HEK293 (cell line): ENCODE data around the gene UST.

ENCODE experiments used
- CTCF ChIA-PET: fragments of 350-600 bp; formaldehyde crosslinking; extraction: SDS; loops from one replicate; lab custom pipeline; 2021; ENCODE audit warnings: antibody characterized with exemption; lab: Yijun Ruan, JAX
- POLR2A ChIA-PET: fragments of 300-600 bp; formaldehyde crosslinking; extraction: SDS; loops from one replicate; lab custom pipeline; 2020; ENCODE audit warnings: antibody characterized with exemption, inconsistent platforms; lab: Yijun Ruan, JAX
- H3K27ac ChIP-seq: fragments of 200-500 bp; sonication (Bioruptor generic); 2 replicates; pipeline ENCODE4 v1.5.1; 2014; ENCODE audit warnings: low read depth, low read length, control low read depth, inconsistent platforms; ENCODE audit errors: extremely low read depth
- H3K36me3 ChIP-seq, 2 experiments: fragments of 200-500 bp in 1 of 2; sonication (Bioruptor generic) in 1 of 2; 1 replicate in 1 of 2; 2 replicates in 1 of 2; pipeline ENCODE4 v1.5.1; 2014 to 2017; ENCODE audit warnings: inconsistent platforms in 2 of 2, low read length in 2 of 2; ENCODE audit not compliant: control insufficient read depth in 2 of 2, insufficient read depth in 1 of 2
- H3K4me1 ChIP-seq: fragments of 200-500 bp; sonication (Bioruptor generic); 2 replicates; pipeline ENCODE4 v1.5.1; 2014; ENCODE audit warnings: mild to moderate bottlenecking, low read length, inconsistent platforms; ENCODE audit not compliant: control insufficient read depth, insufficient read depth
- H3K4me3 ChIP-seq: 2 replicates; pipeline ENCODE4 v1.5.1; 2011; ENCODE audit warnings: low read depth, mild to moderate bottlenecking, control low read depth, low read length, moderate library complexity
- H3K9me3 ChIP-seq: fragments of 200-500 bp; sonication (Bioruptor generic); 2 replicates; pipeline ENCODE4 v1.5.1; 2014; ENCODE audit warnings: low read depth, low read length, inconsistent platforms; ENCODE audit not compliant: control insufficient read depth, insufficient read depth
- HOXC10 ChIP-seq: sonication (generic); formaldehyde crosslinking; IDR thresholded peaks from 2 replicates; pipeline ENCODE4 v1.8.1; 2023; ENCODE audit warnings: mild to moderate bottlenecking, missing genetic modification reagents
- KLF9 ChIP-seq: fragments of 450-650 bp; formaldehyde crosslinking; IDR thresholded peaks from 2 replicates; pipeline ENCODE4 v1.5.1; 2016; ENCODE audit warnings: missing biosample characterization, missing genetic modification characterization, low read depth
- MZF1 ChIP-seq: fragments of 450-650 bp; formaldehyde crosslinking; IDR thresholded peaks from 2 replicates; pipeline ENCODE4 v1.5.1; 2017; ENCODE audit warnings: missing biosample characterization, missing genetic modification characterization, borderline replicate concordance
- OVOL3 ChIP-seq: fragments of 450-650 bp; formaldehyde crosslinking; IDR thresholded peaks from 2 replicates; pipeline ENCODE4 v1.5.1; 2016; ENCODE audit warnings: missing biosample characterization, missing genetic modification characterization
- TRIM28 ChIP-seq: IDR thresholded peaks from 2 replicates; pipeline ENCODE4 v1.6.1; 2011; ENCODE audit warnings: low read length, control low read depth, borderline replicate concordance
- YY1 ChIP-seq: fragments of 450-650 bp; formaldehyde crosslinking; IDR thresholded peaks from 2 replicates; pipeline ENCODE4 v1.5.1; 2018; ENCODE audit warnings: missing biosample characterization, missing genetic modification characterization
- ZBTB20 ChIP-seq: fragments of 450-650 bp; formaldehyde crosslinking; IDR thresholded peaks from 2 replicates; pipeline ENCODE4 v1.5.1; 2016; ENCODE audit warnings: missing biosample characterization, missing genetic modification characterization
- ZNF146 ChIP-seq: fragments of 450-650 bp; formaldehyde crosslinking; IDR thresholded peaks from 2 replicates; pipeline ENCODE4 v1.5.1; 2016; ENCODE audit warnings: missing biosample characterization, missing genetic modification characterization
- ZNF202 ChIP-seq: fragments of 450-650 bp; formaldehyde crosslinking; IDR thresholded peaks from 2 replicates; pipeline ENCODE4 v1.5.1; 2016; ENCODE audit warnings: missing biosample characterization, missing genetic modification characterization, borderline replicate concordance
- ZNF211 ChIP-seq: fragments of 450-650 bp; formaldehyde crosslinking; IDR thresholded peaks from 2 replicates; pipeline ENCODE4 v1.5.1; 2016; ENCODE audit warnings: low read depth, missing biosample characterization, missing genetic modification characterization
- ZNF248 ChIP-seq: fragments of 450-650 bp; formaldehyde crosslinking; IDR thresholded peaks from 2 replicates; pipeline ENCODE4 v1.5.1; 2017; ENCODE audit warnings: missing biosample characterization, missing genetic modification characterization
- ZNF404 ChIP-seq: fragments of 450-650 bp; formaldehyde crosslinking; IDR thresholded peaks from 2 replicates; pipeline ENCODE4 v1.5.1; 2017; ENCODE audit warnings: missing biosample characterization, missing genetic modification characterization
- ZNF571 ChIP-seq: fragments of 450-650 bp; formaldehyde crosslinking; IDR thresholded peaks from 2 replicates; pipeline ENCODE4 v1.5.0; 2017; ENCODE audit warnings: missing biosample characterization, missing genetic modification characterization
- ZNF596 ChIP-seq: fragments of 450-650 bp; IDR thresholded peaks from 2 replicates; pipeline ENCODE4 v1.5.0; 2018; ENCODE audit warnings: missing biosample characterization, mild to moderate bottlenecking, missing genetic modification characterization, moderate library complexity
- ZNF624 ChIP-seq: fragments of 450-650 bp; formaldehyde crosslinking; IDR thresholded peaks from 2 replicates; pipeline ENCODE4 v1.5.1; 2017; ENCODE audit warnings: missing biosample characterization, missing genetic modification characterization
- ZNF658 ChIP-seq: fragments of 450-650 bp; formaldehyde crosslinking; IDR thresholded peaks from 2 replicates; pipeline ENCODE4; 2016; ENCODE audit warnings: missing biosample characterization, missing genetic modification characterization
- ZNF677 ChIP-seq: fragments of 450-650 bp; IDR thresholded peaks from 2 replicates; pipeline ENCODE4 v1.5.0; 2018; ENCODE audit warnings: missing biosample characterization, mild to moderate bottlenecking, missing genetic modification characterization, moderate library complexity
- ZNF776 ChIP-seq: fragments of 450-650 bp; formaldehyde crosslinking; IDR thresholded peaks from 2 replicates; pipeline ENCODE4 v1.5.0; 2017; ENCODE audit warnings: missing biosample characterization, missing genetic modification characterization, borderline replicate concordance
- TF ChIP-seq, protein P1 (sequence below): fragments of 450-650 bp; formaldehyde crosslinking; IDR thresholded peaks from 2 replicates; pipeline ENCODE4 v1.5.1; 2016; ENCODE audit warnings: missing biosample characterization, missing genetic modification characterization, borderline replicate concordance
- TF ChIP-seq, protein P2 (sequence below): fragments of 450-650 bp; formaldehyde crosslinking; IDR thresholded peaks from 2 replicates; pipeline ENCODE4 v1.5.1; 2016; ENCODE audit warnings: missing biosample characterization, missing genetic modification characterization
- TF ChIP-seq, protein P3 (sequence below): fragments of 450-650 bp; formaldehyde crosslinking; IDR thresholded peaks from 2 replicates; pipeline ENCODE4 v1.5.1; 2017; ENCODE audit warnings: missing biosample characterization, missing genetic modification characterization
- TF ChIP-seq, protein P4 (sequence below): fragments of 450-650 bp; formaldehyde crosslinking; IDR thresholded peaks from 2 replicates; pipeline ENCODE4 v1.5.1; 2016; ENCODE audit warnings: missing biosample characterization, missing genetic modification characterization
- TF ChIP-seq, protein P5 (sequence below): sonication (generic); formaldehyde crosslinking; IDR thresholded peaks from 2 replicates; pipeline ENCODE4 v1.8.1; 2022; ENCODE audit warnings: mild to moderate bottlenecking, moderate library complexity, missing genetic modification reagents

UST gene

DNA sequence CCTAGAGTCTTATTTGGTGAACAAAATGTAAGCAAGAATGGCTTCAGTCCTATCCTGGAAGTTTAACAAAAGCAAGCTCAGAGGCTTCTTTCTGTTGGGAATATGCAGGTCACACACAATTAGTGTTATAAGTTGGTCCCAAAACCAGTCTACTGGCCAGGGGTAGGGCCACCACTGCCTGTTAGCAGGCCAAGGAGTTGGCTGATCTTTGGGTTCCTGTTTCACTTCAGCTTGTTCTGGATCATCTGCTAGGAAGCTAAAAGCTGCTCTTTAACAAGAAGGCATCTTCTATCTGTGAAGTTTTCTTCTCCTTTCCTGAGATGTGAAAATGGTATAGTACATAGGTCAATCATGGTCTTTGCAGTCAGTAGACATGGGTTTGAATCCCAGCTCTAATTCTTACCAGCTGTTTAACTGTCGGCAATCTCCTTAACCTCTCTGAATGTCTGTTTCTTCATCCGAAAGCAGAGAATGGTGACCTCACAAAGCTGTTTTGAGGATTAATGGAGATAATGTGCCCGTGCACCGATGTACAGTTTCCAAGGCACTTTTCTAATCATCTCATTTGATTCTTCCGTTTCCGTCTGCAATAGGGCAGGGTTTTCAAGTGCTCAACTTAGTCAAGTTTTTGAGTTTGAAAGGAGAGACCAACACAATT, 299.5 kb downstream of the UST start (continued):
- TF ChIP-seq, protein P1, sequence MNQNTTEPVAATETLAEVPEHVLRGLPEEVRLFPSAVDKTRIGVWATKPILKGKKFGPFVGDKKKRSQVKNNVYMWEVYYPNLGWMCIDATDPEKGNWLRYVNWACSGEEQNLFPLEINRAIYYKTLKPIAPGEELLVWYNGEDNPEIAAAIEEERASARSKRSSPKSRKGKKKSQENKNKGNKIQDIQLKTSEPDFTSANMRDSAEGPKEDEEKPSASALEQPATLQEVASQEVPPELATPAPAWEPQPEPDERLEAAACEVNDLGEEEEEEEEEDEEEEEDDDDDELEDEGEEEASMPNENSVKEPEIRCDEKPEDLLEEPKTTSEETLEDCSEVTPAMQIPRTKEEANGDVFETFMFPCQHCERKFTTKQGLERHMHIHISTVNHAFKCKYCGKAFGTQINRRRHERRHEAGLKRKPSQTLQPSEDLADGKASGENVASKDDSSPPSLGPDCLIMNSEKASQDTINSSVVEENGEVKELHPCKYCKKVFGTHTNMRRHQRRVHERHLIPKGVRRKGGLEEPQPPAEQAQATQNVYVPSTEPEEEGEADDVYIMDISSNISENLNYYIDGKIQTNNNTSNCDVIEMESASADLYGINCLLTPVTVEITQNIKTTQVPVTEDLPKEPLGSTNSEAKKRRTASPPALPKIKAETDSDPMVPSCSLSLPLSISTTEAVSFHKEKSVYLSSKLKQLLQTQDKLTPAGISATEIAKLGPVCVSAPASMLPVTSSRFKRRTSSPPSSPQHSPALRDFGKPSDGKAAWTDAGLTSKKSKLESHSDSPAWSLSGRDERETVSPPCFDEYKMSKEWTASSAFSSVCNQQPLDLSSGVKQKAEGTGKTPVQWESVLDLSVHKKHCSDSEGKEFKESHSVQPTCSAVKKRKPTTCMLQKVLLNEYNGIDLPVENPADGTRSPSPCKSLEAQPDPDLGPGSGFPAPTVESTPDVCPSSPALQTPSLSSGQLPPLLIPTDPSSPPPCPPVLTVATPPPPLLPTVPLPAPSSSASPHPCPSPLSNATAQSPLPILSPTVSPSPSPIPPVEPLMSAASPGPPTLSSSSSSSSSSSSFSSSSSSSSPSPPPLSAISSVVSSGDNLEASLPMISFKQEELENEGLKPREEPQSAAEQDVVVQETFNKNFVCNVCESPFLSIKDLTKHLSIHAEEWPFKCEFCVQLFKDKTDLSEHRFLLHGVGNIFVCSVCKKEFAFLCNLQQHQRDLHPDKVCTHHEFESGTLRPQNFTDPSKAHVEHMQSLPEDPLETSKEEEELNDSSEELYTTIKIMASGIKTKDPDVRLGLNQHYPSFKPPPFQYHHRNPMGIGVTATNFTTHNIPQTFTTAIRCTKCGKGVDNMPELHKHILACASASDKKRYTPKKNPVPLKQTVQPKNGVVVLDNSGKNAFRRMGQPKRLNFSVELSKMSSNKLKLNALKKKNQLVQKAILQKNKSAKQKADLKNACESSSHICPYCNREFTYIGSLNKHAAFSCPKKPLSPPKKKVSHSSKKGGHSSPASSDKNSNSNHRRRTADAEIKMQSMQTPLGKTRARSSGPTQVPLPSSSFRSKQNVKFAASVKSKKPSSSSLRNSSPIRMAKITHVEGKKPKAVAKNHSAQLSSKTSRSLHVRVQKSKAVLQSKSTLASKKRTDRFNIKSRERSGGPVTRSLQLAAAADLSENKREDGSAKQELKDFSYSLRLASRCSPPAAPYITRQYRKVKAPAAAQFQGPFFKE (tag by site-specific recombination): no peak
- TF ChIP-seq ZNF146 (tag by site-specific recombination): no peak

DNA sequence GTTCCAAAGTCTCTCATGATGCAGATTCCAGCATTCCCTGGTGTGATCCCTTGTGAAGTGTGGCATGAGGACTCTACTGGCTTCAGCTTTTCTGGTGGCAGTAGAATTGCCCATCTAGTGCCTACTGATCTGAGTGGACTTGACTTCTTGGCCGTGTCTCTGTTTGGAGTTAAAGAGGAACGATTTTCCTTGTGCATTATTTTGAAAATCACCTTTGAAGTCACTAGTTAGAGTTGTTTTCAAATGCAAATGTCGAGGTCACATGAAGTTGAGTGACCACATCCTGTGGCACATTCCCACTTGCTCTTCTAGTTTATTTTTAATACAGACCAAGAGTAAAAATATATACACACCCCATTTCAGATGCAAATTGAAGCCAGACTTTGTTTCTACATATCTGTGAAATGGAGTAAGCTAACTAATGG, 300.0 kb downstream of the UST start:
- Histone ChIP-seq H3K4me1 (no peaks in the 10 kb centered on the region), H3K9me3 (no peaks in the 10 kb centered on the region), H3K36me3 (no peaks in the 10 kb centered on the region), H3K4me3 (no peak overlapping the region), H3K27ac (no peak overlapping the region)
- TF ChIP-seq ZNF624 (tag by site-specific recombination) (no peak), YY1 (tag by site-specific recombination) (no peak), ZNF776 (no peak), ZNF677 (tag by site-specific recombination) (no peak), KLF9 (no peak), ZNF571 (tag by site-specific recombination) (no peak)
- TF ChIP-seq, protein P2, sequence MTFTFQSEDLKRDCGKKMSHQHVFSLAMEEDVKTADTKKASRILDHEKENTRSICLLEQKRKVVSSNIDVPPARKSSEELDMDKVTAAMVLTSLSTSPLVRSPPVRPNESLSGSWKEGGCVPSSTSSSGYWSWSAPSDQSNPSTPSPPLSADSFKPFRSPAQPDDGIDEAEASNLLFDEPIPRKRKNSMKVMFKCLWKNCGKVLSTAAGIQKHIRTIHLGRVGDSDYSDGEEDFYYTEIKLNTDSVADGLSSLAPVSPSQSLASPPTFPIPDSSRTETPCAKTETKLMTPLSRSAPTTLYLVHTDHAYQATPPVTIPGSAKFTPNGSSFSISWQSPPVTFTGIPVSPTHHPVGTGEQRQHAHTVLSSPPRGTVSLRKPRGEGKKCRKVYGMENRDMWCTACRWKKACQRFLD: no peak
- ChIA-PET CTCF (interaction anchor here (0.6 to 0.9 kb wide), 3 partner anchors 15 to 20 kb away, joined by 3 to 4 read pairs (median 3); no protein-coding TSS in a partner anchor), POLR2A (interaction anchor here (1.4 kb wide), 1 partner anchor 17 kb away, joined by 3 read pairs; no protein-coding TSS in a partner anchor)

DNA sequence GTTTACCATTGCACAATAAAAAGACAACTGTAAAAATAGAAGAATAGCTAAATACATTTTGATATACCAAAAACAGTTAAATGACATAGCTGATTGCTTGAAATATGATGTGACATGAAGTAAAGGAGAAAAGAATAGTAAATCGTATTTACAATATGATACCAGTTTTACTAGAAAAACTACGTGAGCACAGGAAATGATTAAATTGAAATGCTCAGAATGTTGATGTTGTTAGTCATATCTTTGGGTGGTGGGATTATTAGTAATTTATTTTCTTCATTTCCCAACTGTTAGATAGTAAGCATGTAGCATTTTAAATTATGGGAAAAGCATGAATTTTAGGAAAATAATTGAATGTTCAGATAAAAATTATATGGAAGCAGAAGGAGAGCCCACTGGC, 302.4 kb downstream of the UST start:
- Histone ChIP-seq H3K27ac (no peak overlapping the region), H3K9me3 (no peaks in the 10 kb centered on the region), H3K36me3 (no peaks in the 10 kb centered on the region), H3K4me1 (no peaks in the 10 kb centered on the region), H3K4me3 (no peak overlapping the region)
- CTCF ChIA-PET: interaction anchor here (1.9 kb wide), 1 partner anchor 31 kb away, joined by 5 read pairs; no protein-coding TSS in a partner anchor
- POLR2A ChIA-PET: no interaction called here
- TF ChIP-seq ZNF248 (tag by site-specific recombination) (no peak), ZNF596 (tag by site-specific recombination) (no peak), ZNF146 (tag by site-specific recombination) (no peak), MZF1 (tag by site-specific recombination) (no peak), ZNF658 (tag by site-specific recombination) (no peak), ZNF202 (tag by site-specific recombination) (no peak), ZBTB20 (tag by site-specific recombination) (no peak), OVOL3 (tag by site-specific recombination) (no peak), ZNF211 (tag by site-specific recombination) (no peak), HOXC10 (CRISPR knock-in tag) (no peak), ZNF776 (no peak), TRIM28 (no peak), ZNF404 (tag by site-specific recombination) (no peak), YY1 (tag by site-specific recombination) (no peak)
- TF ChIP-seq, protein P3, sequence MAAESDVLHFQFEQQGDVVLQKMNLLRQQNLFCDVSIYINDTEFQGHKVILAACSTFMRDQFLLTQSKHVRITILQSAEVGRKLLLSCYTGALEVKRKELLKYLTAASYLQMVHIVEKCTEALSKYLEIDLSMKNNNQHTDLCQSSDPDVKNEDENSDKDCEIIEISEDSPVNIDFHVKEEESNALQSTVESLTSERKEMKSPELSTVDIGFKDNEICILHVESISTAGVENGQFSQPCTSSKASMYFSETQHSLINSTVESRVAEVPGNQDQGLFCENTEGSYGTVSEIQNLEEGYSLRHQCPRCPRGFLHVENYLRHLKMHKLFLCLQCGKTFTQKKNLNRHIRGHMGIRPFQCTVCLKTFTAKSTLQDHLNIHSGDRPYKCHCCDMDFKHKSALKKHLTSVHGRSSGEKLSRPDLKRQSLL: no peak
- TF ChIP-seq, protein P4, sequence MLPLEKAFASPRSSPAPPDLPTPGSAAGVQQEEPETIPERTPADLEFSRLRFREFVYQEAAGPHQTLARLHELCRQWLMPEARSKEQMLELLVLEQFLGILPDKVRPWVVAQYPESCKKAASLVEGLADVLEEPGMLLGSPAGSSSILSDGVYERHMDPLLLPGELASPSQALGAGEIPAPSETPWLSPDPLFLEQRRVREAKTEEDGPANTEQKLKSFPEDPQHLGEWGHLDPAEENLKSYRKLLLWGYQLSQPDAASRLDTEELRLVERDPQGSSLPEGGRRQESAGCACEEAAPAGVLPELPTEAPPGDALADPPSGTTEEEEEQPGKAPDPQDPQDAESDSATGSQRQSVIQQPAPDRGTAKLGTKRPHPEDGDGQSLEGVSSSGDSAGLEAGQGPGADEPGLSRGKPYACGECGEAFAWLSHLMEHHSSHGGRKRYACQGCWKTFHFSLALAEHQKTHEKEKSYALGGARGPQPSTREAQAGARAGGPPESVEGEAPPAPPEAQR (tag by site-specific recombination): no peak
- TF ChIP-seq, protein P5, sequence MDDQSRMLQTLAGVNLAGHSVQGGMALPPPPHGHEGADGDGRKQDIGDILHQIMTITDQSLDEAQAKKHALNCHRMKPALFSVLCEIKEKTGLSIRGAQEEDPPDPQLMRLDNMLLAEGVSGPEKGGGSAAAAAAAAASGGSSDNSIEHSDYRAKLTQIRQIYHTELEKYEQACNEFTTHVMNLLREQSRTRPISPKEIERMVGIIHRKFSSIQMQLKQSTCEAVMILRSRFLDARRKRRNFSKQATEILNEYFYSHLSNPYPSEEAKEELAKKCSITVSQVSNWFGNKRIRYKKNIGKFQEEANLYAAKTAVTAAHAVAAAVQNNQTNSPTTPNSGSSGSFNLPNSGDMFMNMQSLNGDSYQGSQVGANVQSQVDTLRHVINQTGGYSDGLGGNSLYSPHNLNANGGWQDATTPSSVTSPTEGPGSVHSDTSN (CRISPR knock-in tag): no peak
